Nucleus accumbens (tissue), 56 donors: Measurements from ENCODE around the gene RND1.
"Not testable (repeated sequence)": the region's sequence is repeated elsewhere in the genome, so short reads cannot be mapped to it uniquely, and the experiment has no call there.

Experiments
- DNase-seq, 56 donors: peaks; one replicate each; lab custom pipeline; 2025; lab: John Stamatoyannopoulos, UW

Gene RND1

DNA sequence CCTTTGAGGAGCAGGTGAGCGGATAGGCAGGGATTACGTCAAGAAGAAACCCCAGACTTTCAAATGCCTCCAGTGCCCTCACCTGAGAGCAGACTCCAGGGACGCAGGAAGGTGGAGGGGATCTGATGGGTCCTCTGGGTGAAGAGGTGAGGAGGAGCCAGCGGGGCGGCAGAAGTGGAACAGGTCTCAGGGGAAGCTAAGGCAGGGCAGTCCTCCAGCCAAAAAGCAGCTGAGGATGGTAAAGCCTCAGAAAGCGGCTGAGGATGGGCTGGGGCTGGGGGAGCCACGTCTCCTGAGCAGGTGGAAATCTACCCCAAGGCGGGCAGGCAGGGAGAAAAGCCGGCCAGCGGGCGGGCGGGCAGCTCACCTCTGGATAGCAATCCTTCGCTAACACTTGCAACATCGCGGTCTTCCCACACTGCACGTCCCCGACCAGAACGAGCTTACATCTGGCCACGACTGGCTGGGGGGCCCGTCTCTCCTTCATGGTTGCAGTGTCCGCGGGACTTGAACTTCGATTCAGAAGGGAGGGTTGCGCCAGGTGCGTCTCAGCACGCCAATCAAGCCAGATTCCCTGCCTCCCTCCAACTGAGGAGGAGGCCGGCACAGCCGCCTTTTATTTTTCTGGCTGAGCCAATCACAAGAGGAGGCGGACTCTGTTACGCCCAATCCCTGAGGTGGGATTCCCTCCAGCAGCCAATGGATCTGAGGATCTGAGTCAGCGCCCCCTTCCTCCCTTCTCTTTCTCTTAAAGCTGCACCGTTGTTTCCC, at the start of gene RND1:
Gene RND1 (minus strand): TSS at position 590 of the 771 bp plus-strand sequence. CDS start 103 bp downstream, at position 487.
- peak; percentile 52 to 96 (median 87) for DNase-seq

DNA sequence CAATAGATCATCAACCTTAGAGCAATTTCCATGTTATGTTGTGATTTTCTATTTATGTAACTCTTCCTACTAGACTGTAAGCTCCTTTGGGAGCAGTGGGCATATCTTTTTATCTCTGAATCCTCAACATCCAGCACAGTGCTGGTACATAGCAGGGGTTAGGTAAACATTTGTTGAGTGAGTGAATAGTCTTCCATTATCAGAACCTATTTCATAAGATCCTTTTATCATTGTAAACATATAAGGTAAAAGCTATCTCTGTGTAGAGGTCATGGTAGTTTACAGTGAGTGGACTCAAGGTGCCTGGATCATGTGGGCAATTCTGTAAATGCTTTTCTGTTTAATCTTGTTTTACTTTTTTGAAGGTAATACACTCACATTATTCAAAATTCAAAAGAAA, 44.5 kb upstream of the RND1 start:
- no peak for DNase-seq

DNA sequence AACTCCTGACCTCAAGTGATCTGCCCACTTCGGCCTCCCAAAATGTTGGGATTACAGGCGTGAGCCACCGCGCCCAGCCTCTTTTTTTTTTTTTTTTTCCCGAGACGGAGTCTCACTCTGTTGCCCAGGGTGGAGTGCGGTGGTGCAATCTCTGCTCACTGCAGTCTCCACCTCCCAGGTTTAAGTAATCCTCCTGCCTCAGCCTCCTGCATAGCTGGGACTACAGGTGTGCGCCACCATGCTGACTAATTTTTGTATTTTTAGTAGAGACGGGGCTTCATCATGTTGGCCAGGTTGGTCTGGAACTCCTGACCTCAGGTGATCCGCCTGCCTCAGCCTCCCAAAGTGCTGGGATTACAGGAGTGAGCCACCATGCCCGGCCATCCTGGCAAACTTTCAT, 44.0 kb upstream of the RND1 start:
- DNase-seq = not testable (repeated sequence)

DNA sequence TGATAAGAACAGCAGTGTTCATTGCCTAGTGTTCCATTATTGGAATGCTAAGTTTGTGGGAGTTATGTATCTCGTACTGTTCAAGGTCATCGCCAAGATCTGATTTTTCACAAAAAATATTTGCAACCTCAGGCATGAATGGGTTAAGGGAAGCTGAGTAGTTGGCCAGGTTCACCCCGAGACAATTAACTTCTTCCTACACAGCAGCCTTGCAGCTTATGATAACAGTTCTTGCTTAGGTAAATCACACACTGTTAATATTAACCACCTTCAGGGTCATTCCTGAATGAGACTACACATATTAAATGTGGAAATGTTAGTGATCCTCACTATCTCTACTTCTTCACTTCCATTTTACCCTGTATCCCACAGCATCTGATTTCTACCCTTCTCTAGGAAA, 41.6 kb upstream of the RND1 start:
- no peak for DNase-seq

DNA sequence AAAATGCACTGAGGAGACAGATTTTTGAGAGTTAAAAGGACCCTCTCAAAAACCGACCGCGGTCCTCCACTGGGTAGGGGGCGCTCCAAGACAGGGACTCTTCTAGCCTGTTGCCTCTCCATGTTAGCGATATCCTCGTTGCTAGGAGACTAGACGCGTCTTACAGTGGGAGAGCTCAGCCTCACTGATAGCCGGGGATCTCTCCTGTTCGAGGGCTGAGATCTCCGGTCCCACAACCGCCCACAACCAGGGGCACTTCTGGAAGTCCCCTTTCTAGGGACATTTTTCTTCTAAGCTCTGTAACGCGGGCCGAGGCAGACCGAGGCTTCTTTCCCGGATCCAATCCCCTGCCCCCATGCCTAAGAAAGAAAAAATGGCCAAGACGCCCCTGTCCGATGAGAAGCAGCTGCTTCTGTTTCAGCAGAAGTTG, 38.3 kb upstream of the RND1 start:
- peak in 49 of 56 donors; percentile 5 to 87 (median 43) for DNase-seq

DNA sequence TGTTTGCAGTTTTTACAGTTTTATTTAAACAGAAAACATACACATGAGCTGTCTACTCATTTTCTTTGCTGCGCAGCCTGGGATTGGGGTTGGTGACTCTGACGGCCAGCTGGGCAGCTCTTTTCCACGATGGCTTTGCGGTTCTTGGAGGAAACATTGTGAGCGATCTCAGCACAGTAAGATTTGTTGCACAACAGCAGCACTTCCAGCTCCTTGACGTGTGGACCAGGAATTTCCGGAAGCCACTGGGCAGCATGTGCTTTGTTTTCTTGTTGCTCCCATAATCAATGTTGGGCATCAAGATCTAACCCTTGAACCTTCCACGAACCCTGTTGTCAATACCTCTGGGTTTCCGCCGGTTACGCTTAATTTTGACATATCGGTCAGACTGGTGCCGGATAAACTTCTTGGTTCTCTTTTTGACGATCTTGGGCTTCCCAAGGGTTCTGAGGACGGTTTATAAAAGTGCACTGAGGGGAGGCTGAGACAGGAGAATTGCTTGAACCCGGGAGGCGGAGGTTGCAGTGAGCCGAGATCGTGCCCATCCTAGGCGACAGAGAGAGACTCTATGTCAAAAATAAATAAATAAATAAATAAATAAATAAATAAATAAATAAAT, 37.8 kb upstream of the RND1 start:
- DNase-seq = no peak

DNA sequence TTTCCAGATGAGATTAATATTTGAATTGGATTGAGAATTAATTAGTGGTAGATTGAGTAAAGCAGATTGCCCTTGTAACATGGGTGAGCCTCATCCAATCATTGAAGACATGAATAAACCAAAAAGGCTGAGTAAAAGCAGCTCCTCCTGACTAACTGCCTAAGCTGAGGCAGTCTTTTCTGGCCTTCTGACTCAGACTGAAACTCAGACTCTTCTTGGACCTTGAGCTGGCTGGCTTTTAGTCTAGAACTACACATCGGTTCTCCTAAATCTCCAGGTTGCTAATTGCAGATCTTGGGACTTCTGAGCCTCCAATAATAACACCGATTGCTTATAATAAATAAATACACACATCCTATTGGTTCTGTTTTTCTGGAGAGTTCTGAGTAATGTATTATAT, 35.6 kb upstream of the RND1 start:
- no peak for DNase-seq

DNA sequence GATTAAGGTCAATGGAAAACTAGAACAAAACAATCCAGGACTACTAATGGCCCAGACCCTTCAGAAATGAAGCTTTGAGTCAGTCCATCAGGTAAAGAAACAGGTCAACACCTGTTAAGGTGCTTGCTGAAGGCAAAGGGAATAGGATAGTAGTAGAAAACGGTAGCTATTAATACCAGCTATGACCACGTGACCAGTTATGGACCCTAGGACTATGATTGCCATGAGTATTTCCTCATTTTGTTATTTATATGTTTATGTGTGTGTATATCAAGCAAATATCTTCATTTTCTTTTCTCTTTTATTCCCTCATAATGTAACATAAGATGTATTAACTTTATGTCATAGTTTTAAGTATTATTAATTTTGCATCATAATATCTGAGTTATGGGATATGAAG, 34.0 kb upstream of the RND1 start:
- DNase-seq = no peak

DNA sequence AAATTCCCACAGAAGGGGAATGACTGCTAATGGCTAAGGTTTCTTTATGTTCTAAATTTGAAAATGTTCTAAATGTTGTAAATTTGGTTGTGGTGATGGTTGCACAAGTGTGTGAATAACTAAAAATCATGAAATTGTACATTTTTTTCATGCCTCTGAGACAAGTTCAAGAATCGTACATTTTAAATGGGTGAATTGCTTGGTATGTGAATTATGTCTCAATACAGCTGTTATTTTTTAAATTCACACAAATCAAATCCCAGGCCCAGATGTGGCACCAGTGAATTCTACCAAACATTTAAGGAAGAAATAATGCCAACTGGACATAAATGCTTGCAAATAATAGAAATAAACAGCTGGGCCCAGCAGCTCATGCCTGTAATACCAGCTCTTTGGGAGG, 28.6 kb upstream of the RND1 start:
- DNase-seq = no peak

DNA sequence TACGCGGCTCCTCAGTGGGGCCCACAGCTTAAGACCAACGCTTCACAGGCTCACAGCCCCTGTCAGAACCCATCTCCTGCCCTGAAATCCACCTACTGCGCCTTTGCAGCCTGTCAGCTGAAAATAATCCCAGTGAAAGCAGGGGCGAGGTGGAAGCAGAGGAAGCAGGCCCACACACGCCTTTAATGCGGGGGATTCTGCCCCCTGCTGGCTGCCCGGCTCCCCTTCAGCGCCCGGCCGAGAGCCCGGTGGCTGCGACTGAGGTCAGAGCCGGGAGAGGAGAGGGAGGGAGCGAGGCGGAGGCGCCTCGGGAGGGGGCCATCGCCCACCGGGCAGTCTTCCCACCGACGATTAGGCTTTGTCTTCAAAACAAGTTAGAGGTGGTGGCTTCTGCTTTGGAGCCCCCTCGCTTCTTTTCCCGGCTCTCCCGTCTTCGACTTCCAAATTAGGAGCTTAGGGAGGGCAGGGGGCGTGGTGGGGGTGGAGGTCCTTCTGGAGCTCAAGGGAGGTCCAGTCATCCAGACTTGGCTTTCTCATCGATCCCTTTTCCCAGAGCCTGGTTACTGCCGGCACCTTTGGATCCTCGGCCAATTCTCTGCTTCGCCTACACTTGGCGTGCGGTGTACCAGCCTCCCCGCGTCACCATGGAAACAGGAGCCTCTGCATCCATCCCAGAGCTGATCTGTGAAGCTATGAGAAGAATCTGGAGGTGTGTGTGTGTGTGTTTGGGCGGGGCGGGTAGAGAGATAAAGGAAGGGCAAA, 25.2 kb upstream of the RND1 start:
- DNase-seq = peak in 55 of 56 donors; percentile 37 to 91 (median 73)

DNA sequence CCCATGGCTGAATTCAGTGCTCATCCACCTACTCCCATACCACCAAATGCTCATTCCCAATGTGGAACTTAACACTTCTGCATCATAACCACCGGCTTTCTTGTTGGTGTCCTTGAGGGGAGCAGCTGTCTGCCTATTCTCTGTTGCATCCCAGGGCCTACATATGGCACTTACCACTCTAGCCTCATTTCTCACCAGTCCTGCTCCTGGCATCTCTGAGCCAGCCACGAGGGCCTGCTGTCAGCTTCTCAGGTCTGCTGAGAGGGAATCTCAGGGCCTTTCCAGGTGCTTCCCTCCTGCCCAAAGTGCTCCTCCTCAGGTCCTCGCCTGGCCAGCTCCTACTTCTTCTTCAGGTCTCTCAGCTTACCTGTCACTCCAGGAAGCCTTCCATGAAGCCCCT, 24.0 kb upstream of the RND1 start:
- DNase-seq = no peak

DNA sequence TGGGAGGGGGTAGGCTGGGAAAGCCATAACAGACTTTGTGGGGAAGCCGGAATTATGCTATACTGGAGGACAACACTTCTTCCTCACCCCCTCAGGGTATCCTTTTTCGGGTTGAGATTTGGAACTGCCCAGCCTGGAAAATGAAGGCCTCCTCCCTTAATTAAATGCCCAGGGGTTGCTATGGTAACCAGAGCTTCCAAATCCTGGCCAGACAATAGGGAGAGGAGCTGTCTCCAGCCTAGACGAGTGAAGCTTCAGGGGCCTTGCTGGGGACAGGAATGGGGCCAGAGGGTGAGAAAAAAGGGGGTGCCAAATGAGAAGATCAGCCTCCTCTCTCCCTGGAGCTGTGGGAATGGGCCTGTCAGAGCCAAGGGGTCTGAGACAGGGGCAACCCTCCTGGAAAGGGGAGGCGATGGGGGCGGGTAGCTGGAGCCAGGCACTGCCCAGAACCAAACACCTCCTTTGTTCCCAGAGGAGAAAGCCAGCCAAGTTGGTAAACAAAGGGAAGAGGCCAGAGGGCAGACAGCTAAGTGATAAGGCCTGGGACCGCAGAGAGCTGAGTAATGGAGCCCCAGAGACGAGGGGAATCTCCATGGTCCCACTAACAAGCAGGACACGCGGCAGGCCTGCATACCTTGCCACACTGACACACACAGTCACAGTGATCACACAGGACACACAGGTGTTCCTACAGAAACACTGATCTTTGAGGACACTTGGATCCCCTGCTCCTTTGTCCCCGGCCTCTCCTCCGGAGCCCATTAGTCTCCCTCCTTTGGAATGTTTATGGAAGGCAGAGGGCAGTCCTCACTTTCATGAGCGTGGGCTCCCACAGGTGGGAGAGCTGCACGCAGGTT, 17.9 kb upstream of the RND1 start:
- DNase-seq = no peak

DNA sequence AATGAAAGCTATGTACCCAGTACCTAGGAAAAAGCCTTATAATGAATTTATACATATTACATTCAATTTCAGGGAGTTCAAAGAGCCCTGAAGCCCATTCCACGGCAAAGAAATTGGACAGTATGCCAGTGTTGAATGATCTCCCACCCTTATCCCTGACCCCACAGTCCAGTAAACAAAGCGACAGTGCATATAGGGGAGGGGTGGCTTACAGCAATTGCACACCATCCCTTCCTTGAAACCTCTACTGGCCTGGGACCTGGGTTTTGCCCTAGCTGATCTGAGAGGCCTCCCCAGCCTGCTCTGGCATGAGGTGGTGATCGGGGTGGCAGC, 17.3 kb upstream of the RND1 start:
- no peak for DNase-seq

DNA sequence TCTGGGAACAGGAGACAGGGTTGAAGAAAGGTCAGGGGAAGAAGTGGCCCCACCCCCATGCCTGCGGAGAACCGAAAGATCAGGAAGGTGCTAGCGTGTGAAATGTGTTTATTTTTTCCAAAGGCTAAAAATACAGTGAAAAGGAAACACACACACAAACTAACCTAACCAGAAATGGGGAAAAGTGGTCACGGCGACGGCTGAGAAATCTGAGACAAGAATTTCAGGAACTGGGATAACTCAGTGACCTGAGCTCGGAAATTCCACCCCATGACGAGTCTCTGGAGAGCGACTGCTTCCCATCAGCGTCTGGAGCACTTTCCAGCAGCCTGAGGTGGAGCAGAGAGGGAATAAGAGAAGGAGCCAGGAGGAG, 16.6 kb upstream of the RND1 start:
- DNase-seq = no peak

DNA sequence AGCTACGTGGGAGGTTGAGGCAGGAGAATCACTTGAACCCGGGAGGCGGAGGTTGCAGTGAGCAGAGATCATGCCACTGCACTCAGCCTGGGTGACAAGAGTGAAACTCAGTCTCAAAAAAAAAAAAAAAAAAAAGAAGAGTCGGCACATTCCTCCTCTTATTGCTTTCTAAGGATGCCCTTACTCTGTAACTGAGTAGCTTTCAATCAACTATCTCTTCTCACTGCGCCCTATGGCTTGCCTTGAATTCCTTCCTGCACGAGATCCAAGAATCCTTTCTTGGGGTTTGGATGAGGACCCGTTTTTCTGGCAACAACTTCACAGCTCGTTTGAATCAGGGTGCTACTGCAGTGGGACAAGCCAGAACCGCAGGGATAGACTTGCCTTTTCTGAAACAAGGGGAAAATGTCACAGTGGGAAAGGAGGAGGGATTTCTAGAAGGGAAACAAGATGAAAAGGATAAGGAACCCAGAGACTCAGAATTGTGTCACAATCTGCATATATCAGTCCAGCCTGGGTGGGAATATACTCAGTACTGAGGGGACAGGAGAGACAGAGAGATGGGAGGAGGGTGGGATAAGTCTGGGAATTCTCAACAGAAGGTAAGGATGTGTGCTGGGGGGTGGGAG, 16.1 kb upstream of the RND1 start:
- no peak for DNase-seq

DNA sequence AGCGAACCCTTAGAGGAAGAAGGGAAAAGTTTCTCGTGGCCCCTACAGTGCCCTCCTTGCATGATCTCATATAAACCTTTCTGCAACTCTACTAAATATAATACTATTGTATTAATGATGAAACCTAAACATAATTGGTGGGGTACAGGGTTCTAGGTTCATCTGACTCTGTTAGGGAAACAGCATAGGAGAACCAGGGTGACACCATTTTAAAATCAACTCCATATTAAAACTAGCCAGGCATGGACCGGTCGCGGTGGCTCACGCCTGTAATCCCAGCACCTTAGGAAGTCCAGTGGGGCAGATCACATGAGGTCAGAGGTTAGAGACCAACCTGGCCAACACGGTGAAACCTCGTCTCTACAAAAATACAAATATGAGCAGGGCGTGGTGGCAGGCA, 15.0 kb upstream of the RND1 start:
- DNase-seq = no peak

DNA sequence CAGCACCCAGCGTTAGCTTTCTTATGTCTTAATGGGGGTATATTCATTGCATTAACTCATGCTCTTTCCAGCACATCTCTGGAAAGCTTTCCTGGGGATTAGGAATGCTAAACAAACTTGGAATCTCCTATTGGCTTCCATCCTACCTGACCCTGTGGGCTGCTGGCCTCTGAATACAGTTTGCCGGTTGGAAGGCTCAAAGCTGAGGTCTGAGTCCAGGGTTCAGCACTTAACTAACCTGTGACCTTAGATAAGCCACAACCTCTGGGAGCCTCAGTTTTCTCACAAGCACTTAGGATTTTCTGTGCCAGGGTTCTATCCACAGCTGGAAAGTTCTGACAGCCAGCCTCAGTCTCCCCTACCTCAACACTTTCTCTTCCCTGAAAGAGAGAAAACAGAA, 12.9 kb upstream of the RND1 start:
- no peak for DNase-seq

DNA sequence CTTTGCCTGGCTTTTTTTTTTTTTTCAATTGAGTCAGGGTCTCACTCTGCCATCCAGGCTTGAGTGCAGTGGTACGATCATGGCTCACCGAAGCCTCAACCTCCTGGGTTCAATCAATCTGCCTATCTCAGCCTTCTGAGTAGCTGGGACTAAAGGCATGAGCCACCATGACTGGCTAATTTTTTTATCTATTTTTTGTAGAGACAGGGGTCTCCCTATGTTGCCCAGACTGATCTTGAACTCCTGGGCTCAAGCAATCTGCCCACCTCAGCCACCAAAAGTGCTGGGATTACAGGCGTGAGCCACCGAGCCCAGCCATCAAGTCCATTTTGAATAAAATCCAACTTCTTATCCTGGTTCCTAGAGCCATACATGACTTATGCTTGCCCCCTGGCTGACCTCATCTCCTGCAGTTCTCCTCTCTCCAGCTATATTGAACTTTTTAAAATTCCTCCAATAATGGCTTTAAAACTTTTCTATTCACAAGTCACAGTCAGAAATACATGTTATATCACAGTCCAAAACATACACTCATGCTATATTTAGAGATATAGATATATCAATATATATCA, 10.4 kb upstream of the RND1 start:
- no peak for DNase-seq

DNA sequence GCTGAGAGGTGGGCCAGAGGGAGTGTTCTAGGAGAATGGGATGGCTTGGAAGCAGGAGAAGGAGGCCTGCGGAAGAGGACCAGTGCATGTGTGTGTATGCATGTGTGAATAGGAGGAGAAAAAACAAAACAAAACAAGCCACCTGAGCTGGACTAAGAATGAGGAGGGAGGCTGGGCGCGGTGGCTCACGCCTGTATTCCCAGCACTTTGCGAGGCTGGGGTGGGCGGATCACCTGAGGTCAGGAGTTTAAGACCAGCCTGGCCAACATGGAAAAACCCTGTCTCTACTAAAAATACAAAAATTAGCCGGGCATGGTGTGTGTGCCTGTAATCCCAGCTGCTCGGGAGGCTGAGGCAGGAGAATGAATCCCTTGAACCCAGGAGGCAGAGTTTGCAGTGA, 7.9 kb upstream of the RND1 start:
- not testable (repeated sequence) for DNase-seq

DNA sequence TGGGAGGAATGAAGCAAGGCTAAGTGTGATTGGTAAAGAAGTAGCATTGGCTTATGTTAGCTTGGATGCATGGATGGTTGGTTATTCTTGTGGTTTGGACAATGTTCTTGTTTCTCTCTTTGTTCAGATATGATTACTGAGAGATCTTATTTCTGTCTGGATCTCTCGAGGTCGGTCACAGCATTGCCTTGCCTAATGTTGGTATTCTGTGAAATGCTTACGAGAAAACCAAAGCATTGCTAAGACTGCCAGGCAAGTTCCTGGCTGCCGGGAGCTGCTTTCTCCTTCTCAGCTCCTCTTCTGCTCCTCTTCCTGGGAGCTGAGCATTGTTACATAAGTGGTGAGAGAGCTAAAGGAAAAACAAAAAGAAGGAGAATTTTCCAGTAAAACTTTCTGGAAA, 7.4 kb upstream of the RND1 start:
- peak in 5 of 56 donors; percentile 5 to 18 (median 7) for DNase-seq
